ENCODE measurements around the gene TRIM67. TPM values are rescaled to one million over a fixed set of nuclear protein-coding genes. Genes with fewer than 3 reads are reported as not detected.
A peak's percentile ranks its signal among the peaks of the same experiment; 100 is the strongest.

TRIM67 gene
- total RNA-seq, 1 donor from 2014 or later, result not detected

GRCh38 chr1:231138236-231138635 is 23.6 kb upstream of the TRIM67 start:
- Histone ChIP-seq H3K27me3 (ENCODE audit: control insufficient read depth, insufficient read depth, low read length) (peaks cover 4% of the 10 kb centered on the region), H3K36me3 (ENCODE audit: control insufficient read depth, insufficient read depth, low read length) (no peaks in the 10 kb centered on the region), H3K4me3 (ENCODE audit: low read depth, low read length) (no peak overlapping the region)
- TF ChIP-seq CTCF (IDR thresholded peaks at IDR 0.05; ENCODE audit: insufficient read depth, low read length, severe bottlenecking), result no peak
- DNase-seq (ENCODE audit: low read depth) (no peak), FAIRE-seq (no peak)

- Histone ChIP-seq H3K4me3 (ENCODE audit: low read depth, low read length) (no peak overlapping the region), H3K27me3 (ENCODE audit: control insufficient read depth, insufficient read depth, low read length) (peaks cover 4% of the 10 kb centered on the region), H3K36me3 (ENCODE audit: control insufficient read depth, insufficient read depth, low read length) (no peaks in the 10 kb centered on the region)
- no peak for TF ChIP-seq CTCF (IDR thresholded peaks at IDR 0.05; ENCODE audit: insufficient read depth, low read length, severe bottlenecking)
- FAIRE-seq, result no peak
- peak; percentile 42 for DNase-seq (ENCODE audit: low read depth)
These were observed 22.7 kb upstream of the TRIM67 start for GRCh38 chr1:231139125-231139649.

- DNase-seq (ENCODE audit: low read depth) (peak; percentile 26), FAIRE-seq (no peak)
- no peak for TF ChIP-seq CTCF (IDR thresholded peaks at IDR 0.05; ENCODE audit: insufficient read depth, low read length, severe bottlenecking)
- peaks cover 4% of the 10 kb centered on the region for H3K27me3 ChIP-seq (ENCODE audit: control insufficient read depth, insufficient read depth, low read length)
- no peak overlapping the region for H3K4me3 ChIP-seq (ENCODE audit: low read depth, low read length)
- no peaks in the 10 kb centered on the region for H3K36me3 ChIP-seq (ENCODE audit: control insufficient read depth, insufficient read depth, low read length)
These were observed 21.9 kb upstream of the TRIM67 start for GRCh38 chr1:231139659-231140654.

- H3K27me3 ChIP-seq (ENCODE audit: control insufficient read depth, insufficient read depth, low read length), result peaks cover 6% of the 10 kb centered on the region
- no peaks in the 10 kb centered on the region for H3K36me3 ChIP-seq (ENCODE audit: control insufficient read depth, insufficient read depth, low read length)
- no peak overlapping the region for H3K4me3 ChIP-seq (ENCODE audit: low read depth, low read length)
- no peak for DNase-seq (ENCODE audit: low read depth)
- no peak for TF ChIP-seq CTCF (IDR thresholded peaks at IDR 0.05; ENCODE audit: insufficient read depth, low read length, severe bottlenecking)
- FAIRE-seq, result no peak
These were observed 17.3 kb upstream of the TRIM67 start for GRCh38 chr1:231144416-231145193.

- Histone ChIP-seq H3K4me3 (ENCODE audit: low read depth, low read length) (no peak overlapping the region), H3K27me3 (ENCODE audit: control insufficient read depth, insufficient read depth, low read length) (peaks cover 2% of the 10 kb centered on the region), H3K36me3 (ENCODE audit: control insufficient read depth, insufficient read depth, low read length) (no peaks in the 10 kb centered on the region)
- DNase-seq (ENCODE audit: low read depth) (no peak), FAIRE-seq (no peak)
- TF ChIP-seq CTCF (IDR thresholded peaks at IDR 0.05; ENCODE audit: insufficient read depth, low read length, severe bottlenecking), result no peak
These were observed 14.0 kb upstream of the TRIM67 start for GRCh38 chr1:231147896-231148295.

All from bronchial epithelial cell (primary cell).